ENCODE results near the gene FGF14.

Gene FGF14

DNA sequence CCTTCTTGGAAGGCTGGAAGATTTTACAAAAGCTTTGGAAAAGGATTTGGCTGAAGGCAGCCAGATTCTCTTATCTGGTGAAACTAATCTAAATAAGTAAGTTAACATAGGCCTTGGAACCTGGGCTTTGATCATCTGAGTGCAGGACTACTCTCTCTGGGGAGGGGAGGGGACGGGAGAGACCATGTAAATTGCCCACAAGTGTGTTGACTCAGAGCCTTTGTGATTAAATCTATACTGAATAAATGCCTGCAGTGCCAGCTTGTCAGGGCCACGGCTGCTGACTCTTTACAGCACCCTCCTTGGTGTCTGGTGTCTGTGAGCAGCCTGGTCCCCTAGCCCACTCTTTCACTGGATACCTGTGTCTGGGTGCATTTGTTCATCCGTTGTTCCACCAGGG is 698.0 kb downstream of the FGF14 start:
- Histone ChIP-seq H3K9ac (ENCODE audit: low read length) (no peak overlapping the region), H3K4me1 (ENCODE audit: low read length) (no peaks in the 10 kb centered on the region), H3K4me2 (ENCODE audit: low read length) (no peak overlapping the region), H3K27ac (ENCODE audit: low read length) (no peak overlapping the region), H3K4me3 (ENCODE audit: low read length) (no peak overlapping the region), H4K20me1 (ENCODE audit: insufficient read depth, low read length) (no peaks in the 10 kb centered on the region), H3K36me3 (replicated peaks; ENCODE audit: low read depth, low read length) (no peaks in the 10 kb centered on the region), H3K9me3 (ENCODE audit: insufficient read depth, low read length) (peaks cover 8% of the 10 kb centered on the region; the same call in 1 of the 2 replicates), H2AFZ (ENCODE audit: low read depth, low read length) (no peak overlapping the region), H3K27me3 (ENCODE audit: low read depth, low read length) (no peaks in the 10 kb centered on the region), H3K79me2 (ENCODE audit: low read length) (no peaks in the 10 kb centered on the region)
- TF ChIP-seq, protein P1, sequence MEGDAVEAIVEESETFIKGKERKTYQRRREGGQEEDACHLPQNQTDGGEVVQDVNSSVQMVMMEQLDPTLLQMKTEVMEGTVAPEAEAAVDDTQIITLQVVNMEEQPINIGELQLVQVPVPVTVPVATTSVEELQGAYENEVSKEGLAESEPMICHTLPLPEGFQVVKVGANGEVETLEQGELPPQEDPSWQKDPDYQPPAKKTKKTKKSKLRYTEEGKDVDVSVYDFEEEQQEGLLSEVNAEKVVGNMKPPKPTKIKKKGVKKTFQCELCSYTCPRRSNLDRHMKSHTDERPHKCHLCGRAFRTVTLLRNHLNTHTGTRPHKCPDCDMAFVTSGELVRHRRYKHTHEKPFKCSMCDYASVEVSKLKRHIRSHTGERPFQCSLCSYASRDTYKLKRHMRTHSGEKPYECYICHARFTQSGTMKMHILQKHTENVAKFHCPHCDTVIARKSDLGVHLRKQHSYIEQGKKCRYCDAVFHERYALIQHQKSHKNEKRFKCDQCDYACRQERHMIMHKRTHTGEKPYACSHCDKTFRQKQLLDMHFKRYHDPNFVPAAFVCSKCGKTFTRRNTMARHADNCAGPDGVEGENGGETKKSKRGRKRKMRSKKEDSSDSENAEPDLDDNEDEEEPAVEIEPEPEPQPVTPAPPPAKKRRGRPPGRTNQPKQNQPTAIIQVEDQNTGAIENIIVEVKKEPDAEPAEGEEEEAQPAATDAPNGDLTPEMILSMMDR (IDR thresholded peaks at IDR 0.05; ENCODE audit: low read depth, low read length) = no peak
- TF ChIP-seq EZH2phosphoT487 (IDR thresholded peaks at IDR 0.05; ENCODE audit: low read depth) = no peak

DNA sequence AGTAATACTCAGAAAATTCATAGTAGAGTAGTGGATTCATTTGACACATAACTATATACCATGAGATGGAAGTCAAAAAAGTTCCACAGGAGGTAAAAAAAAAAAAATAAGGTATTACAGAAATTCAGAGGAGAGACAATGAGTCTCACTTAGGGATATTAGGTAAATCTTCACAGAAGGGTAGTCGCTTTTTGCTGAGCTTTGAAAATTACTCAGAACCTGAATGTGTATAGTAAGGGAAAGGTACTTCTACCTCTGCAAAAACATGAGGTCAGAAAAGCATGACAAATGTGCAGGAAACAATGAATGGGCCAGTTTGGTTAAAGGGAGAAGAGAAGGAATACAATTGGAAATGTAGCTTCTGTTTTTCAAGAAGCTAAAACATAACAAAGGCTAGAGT is 698.8 kb downstream of the FGF14 start:
- H3K27me3 ChIP-seq (ENCODE audit: low read depth, low read length) = no peaks in the 10 kb centered on the region
- no peaks in the 10 kb centered on the region for H3K79me2 ChIP-seq (ENCODE audit: low read length)
- no peaks in the 10 kb centered on the region for H3K36me3 ChIP-seq (replicated peaks; ENCODE audit: low read depth, low read length)
- TF ChIP-seq, protein P1 (IDR thresholded peaks at IDR 0.05; ENCODE audit: low read depth, low read length) = no peak
- no peak for TF ChIP-seq EZH2phosphoT487 (IDR thresholded peaks at IDR 0.05; ENCODE audit: low read depth)
- no peak overlapping the region for H3K27ac ChIP-seq (ENCODE audit: low read length)
- H3K4me2 ChIP-seq (ENCODE audit: low read length) = no peak overlapping the region
- peaks cover 8% of the 10 kb centered on the region; the same call in 1 of the 2 replicates for H3K9me3 ChIP-seq (ENCODE audit: insufficient read depth, low read length)
- H2AFZ ChIP-seq (ENCODE audit: low read depth, low read length) = no peak overlapping the region
- H3K4me3 ChIP-seq (ENCODE audit: low read length) = no peak overlapping the region
- no peaks in the 10 kb centered on the region for H4K20me1 ChIP-seq (ENCODE audit: insufficient read depth, low read length)
- H3K9ac ChIP-seq (ENCODE audit: low read length) = no peak overlapping the region
- H3K4me1 ChIP-seq (ENCODE audit: low read length) = no peaks in the 10 kb centered on the region

DNA sequence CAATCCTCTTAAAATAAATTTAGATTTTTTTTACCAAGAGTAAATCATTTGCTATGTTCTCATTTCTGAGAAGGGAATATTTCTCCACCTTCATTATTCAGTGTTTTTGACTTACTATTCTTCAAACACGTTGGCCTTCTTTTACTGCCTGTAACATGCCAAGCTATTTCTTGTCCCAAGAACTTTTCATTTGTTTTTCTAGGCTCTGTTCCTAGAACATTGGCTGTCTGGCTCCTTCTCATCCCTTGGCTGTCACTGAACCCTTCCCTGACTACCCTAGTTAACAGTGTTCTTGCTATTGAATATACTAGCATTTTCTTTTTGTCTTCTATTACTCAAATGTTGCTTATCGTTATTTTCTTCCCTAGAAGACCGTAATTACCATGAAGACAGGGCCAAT is 701.2 kb downstream of the FGF14 start:
- H3K36me3 ChIP-seq (replicated peaks; ENCODE audit: low read depth, low read length) = no peaks in the 10 kb centered on the region
- no peak overlapping the region for H3K4me3 ChIP-seq (ENCODE audit: low read length)
- no peak overlapping the region for H3K4me2 ChIP-seq (ENCODE audit: low read length)
- no peak for TF ChIP-seq EZH2phosphoT487 (IDR thresholded peaks at IDR 0.05; ENCODE audit: low read depth)
- TF ChIP-seq, protein P1 (IDR thresholded peaks at IDR 0.05; ENCODE audit: low read depth, low read length) = no peak
- no peaks in the 10 kb centered on the region for H3K27me3 ChIP-seq (ENCODE audit: low read depth, low read length)
- H3K9me3 ChIP-seq (ENCODE audit: insufficient read depth, low read length) = peaks cover 8% of the 10 kb centered on the region; the same call in 1 of the 2 replicates
- no peaks in the 10 kb centered on the region for H3K4me1 ChIP-seq (ENCODE audit: low read length)
- H2AFZ ChIP-seq (ENCODE audit: low read depth, low read length) = no peak overlapping the region
- H4K20me1 ChIP-seq (ENCODE audit: insufficient read depth, low read length) = no peaks in the 10 kb centered on the region
- no peak overlapping the region for H3K9ac ChIP-seq (ENCODE audit: low read length)
- no peak overlapping the region for H3K27ac ChIP-seq (ENCODE audit: low read length)
- H3K79me2 ChIP-seq (ENCODE audit: low read length) = no peaks in the 10 kb centered on the region

DNA sequence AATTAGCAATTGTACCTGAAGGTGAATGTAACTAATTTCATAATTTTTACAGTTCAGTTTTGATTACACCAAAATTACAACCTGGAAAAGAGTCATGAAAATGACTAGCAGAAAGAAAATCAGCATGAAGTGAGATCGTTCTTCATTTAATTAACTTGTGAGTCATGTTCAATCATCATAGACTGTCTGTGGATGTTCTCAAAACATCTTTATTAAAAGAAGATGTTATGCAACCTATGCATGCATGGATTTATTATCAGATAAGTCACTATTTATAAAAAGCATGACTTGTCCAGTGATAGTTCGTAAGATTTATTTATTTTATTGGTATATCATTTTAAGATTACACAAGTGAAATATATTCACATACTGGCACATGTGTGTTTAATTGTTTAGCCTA is 703.4 kb downstream of the FGF14 start:
- no peak overlapping the region for H3K4me3 ChIP-seq (ENCODE audit: low read length)
- H3K4me1 ChIP-seq (ENCODE audit: low read length) = no peaks in the 10 kb centered on the region
- H3K9ac ChIP-seq (ENCODE audit: low read length) = no peak overlapping the region
- H3K36me3 ChIP-seq (replicated peaks; ENCODE audit: low read depth, low read length) = no peaks in the 10 kb centered on the region
- H2AFZ ChIP-seq (ENCODE audit: low read depth, low read length) = no peak overlapping the region
- no peak overlapping the region for H3K27ac ChIP-seq (ENCODE audit: low read length)
- no peaks in the 10 kb centered on the region for H3K79me2 ChIP-seq (ENCODE audit: low read length)
- no peak for TF ChIP-seq EZH2phosphoT487 (IDR thresholded peaks at IDR 0.05; ENCODE audit: low read depth)
- TF ChIP-seq, protein P1 (IDR thresholded peaks at IDR 0.05; ENCODE audit: low read depth, low read length) = no peak
- 0 out of 2 replicates have a peak, but pooled peaks cover 7% of the 10 kb centered on the region for H3K27me3 ChIP-seq (ENCODE audit: low read depth, low read length)
- no peak overlapping the region for H3K4me2 ChIP-seq (ENCODE audit: low read length)
- H4K20me1 ChIP-seq (ENCODE audit: insufficient read depth, low read length) = no peaks in the 10 kb centered on the region
- peaks cover 8% of the 10 kb centered on the region; the same call in 1 of the 2 replicates for H3K9me3 ChIP-seq (ENCODE audit: insufficient read depth, low read length)
